Measurements from ENCODE around the gene YBX2. TPM values are rescaled to one million over a fixed set of nuclear protein-coding genes. Genes with fewer than 3 reads are reported as not detected.

The YBX2 gene
- total and polyA plus RNA-seq, 10 donors, result 0.09 to 0.40 (median 0.16) TPM; not detected in 4

- TF ChIP-seq POLR2AphosphoS5 (IDR thresholded peaks at IDR 0.05) (peak; percentile 98 to 99 (median 99)), POLR2A (IDR thresholded peaks at IDR 0.05) (peak; percentile 43 to 63 (median 54)), CTCF (IDR thresholded peaks at IDR 0.05 in 8 of 11, conservative IDR thresholded peaks at IDR 0.05 in 3 of 11) (peak in 1 of 11 experiments; percentile 24)
- no peaks in the 10 kb centered on the region for H3K27me3 ChIP-seq (replicated peaks in 1 of 7)
- peak within 1 kb of the TSS; percentile 93 to 99 (median 97) for H3K27ac ChIP-seq
- H3K36me3 ChIP-seq, result peaks cover 0 to 85% (median 64%) of the 10 kb centered on the region in 6 donors
- peak within 1 kb of the TSS; percentile 75 to 96 (median 88) for H3K4me3 ChIP-seq
- peak; percentile 98 for DNase-seq
- WGBS, 5 donors, result 0 to 1% (median 0%) methylated on average over 19 to 95 of the region's 95 CpGs
- H3K9me3 ChIP-seq, result no peaks in the 10 kb centered on the region
- intact Hi-C loops (cut with DNase I; ENCODE audit: low total_unique reads), result no loop called here
- peaks cover 28 to 70% (median 55%) of the 10 kb centered on the region in 6 donors for H3K4me1 ChIP-seq
Observed at GRCh38 chr17:7314719-7315569, 20.5 kb upstream of the YBX2 start, which contains the start of gene GPS2. TSS of gene GPS2 (minus strand) at chr17:7315360. CDS start at chr17:7315052, 308 bp downstream.

GRCh38 chr17:7313890-7314718, 19.7 kb upstream of the YBX2 start:
- Histone ChIP-seq H3K27ac (peak overlapping the region; percentile 93 to 99 (median 97)), H3K4me3 (peak overlapping the region; percentile 75 to 96 (median 88)), H3K27me3 (replicated peaks in 1 of 7) (no peaks in the 10 kb centered on the region), H3K4me1 (peaks cover 36 to 78% (median 63%) of the 10 kb centered on the region in 6 donors), H3K36me3 (peaks cover 0 to 85% (median 69%) of the 10 kb centered on the region in 6 donors), H3K9me3 (no peaks in the 10 kb centered on the region)
- WGBS, 5 donors, result 41 to 58% (median 50%) methylated on average over 8 to 9 of the region's 9 CpGs
- intact Hi-C loops (cut with DNase I; ENCODE audit: low total_unique reads), result no loop called here
- no peak for DNase-seq
- TF ChIP-seq POLR2A (IDR thresholded peaks at IDR 0.05) (no peak), CTCF (IDR thresholded peaks at IDR 0.05 in 8 of 11, conservative IDR thresholded peaks at IDR 0.05 in 3 of 11) (no peak), POLR2AphosphoS5 (IDR thresholded peaks at IDR 0.05) (no peak)

GRCh38 chr17:7313088-7313889, 18.9 kb upstream of the YBX2 start:
- intact Hi-C loops (cut with DNase I; ENCODE audit: low total_unique reads), result no loop called here
- H3K4me1 ChIP-seq, result peaks cover 40 to 87% (median 69%) of the 10 kb centered on the region in 6 donors
- no peak overlapping the region for H3K4me3 ChIP-seq
- WGBS, 5 donors, result 73 to 92% (median 85%) methylated on average over 7 of the region's 7 CpGs
- DNase-seq, result no peak
- H3K9me3 ChIP-seq, result no peaks in the 10 kb centered on the region
- peak overlapping the region in 3 of 8 donors; percentile 93 to 99 (median 98) for H3K27ac ChIP-seq
- TF ChIP-seq POLR2AphosphoS5 (IDR thresholded peaks at IDR 0.05), result peak in 2 of 3 donors; percentile 28 to 57
- no peak for TF ChIP-seq POLR2A (IDR thresholded peaks at IDR 0.05)
- TF ChIP-seq CTCF (IDR thresholded peaks at IDR 0.05 in 8 of 11, conservative IDR thresholded peaks at IDR 0.05 in 3 of 11), result peak in 1 of 11 experiments; percentile 21
- peaks cover 0 to 76% (median 61%) of the 10 kb centered on the region in 6 donors for H3K36me3 ChIP-seq
- no peaks in the 10 kb centered on the region for H3K27me3 ChIP-seq (replicated peaks in 1 of 7)

Data from spleen (tissue), 11 donors.